Neutrophil (primary cell): ENCODE measurements around the gene USP46.

Experiments
- H3K27ac ChIP-seq: fragments of 200-600 bp; sonication (generic); 2 replicates; pipeline ENCODE4 v1.5.1; 2016; ENCODE audit warnings: mild to moderate bottlenecking, moderate library complexity
- H3K27me3 ChIP-seq: fragments of 200-600 bp; sonication (generic); 2 replicates; pipeline ENCODE4 v1.6.0; 2016; ENCODE audit warnings: mild to moderate bottlenecking
- H3K36me3 ChIP-seq: fragments of 200-600 bp; sonication (generic); 2 replicates; pipeline ENCODE4 v1.5.1; 2017
- H3K4me1 ChIP-seq, 2 experiments: fragments of 200-600 bp in 1 of 2; sonication (generic) in 1 of 2; 1 replicate in 1 of 2; 2 replicates in 1 of 2; pipeline versions ENCODE4 v1.5.1 to v1.6.1; 2013 to 2016; ENCODE audit warnings: low read depth in 1 of 2, low read length in 1 of 2, mild to moderate bottlenecking in 1 of 2, moderate library complexity in 1 of 2; ENCODE audit not compliant: control insufficient read depth in 1 of 2, insufficient read depth in 1 of 2
- H3K4me3 ChIP-seq, 2 experiments: fragments of 200-600 bp in 1 of 2; sonication (generic) in 1 of 2; 1 replicate in 1 of 2; 2 replicates in 1 of 2; pipeline ENCODE4 v1.5.1; 2013 to 2016; ENCODE audit warnings: low read depth in 1 of 2, low read length in 1 of 2, mild to moderate bottlenecking in 1 of 2, moderate library complexity in 1 of 2
- H3K9me3 ChIP-seq: fragments of 200-600 bp; sonication (generic); 2 replicates; pipeline ENCODE4 v1.5.1; 2016
- TF ChIP-seq, protein P1 (sequence below): fragments of 200-600 bp; sonication (generic); IDR thresholded peaks from 2 replicates; pipeline ENCODE4 v1.5.1; 2016; ENCODE audit warnings: antibody characterized with exemption

Gene USP46

DNA sequence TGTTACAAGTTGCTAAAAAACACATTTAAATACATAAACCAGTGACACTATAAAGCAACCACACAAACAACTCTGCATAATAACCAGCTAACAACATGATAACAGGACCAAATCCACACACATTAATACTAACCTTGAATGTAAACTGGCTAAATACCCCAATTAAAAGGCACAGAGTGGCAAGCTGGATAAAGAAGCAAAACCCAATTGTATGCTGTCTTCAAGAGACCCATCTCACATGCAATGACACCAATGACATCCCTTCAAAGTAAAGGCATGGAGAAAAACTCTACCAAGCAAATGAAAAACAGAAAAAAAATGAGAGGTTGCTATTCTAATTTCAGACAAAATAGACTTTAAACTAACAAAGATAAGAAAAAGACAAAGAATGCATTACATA, 34.4 kb upstream of the USP46 start:
- Histone ChIP-seq H3K4me3 (no peak overlapping the region), H3K27ac (no peak overlapping the region), H3K9me3 (no peaks in the 10 kb centered on the region), H3K36me3 (no peaks in the 10 kb centered on the region), H3K27me3 (no peaks in the 10 kb centered on the region), H3K4me1 (no peaks in the 10 kb centered on the region)
- TF ChIP-seq, protein P1, sequence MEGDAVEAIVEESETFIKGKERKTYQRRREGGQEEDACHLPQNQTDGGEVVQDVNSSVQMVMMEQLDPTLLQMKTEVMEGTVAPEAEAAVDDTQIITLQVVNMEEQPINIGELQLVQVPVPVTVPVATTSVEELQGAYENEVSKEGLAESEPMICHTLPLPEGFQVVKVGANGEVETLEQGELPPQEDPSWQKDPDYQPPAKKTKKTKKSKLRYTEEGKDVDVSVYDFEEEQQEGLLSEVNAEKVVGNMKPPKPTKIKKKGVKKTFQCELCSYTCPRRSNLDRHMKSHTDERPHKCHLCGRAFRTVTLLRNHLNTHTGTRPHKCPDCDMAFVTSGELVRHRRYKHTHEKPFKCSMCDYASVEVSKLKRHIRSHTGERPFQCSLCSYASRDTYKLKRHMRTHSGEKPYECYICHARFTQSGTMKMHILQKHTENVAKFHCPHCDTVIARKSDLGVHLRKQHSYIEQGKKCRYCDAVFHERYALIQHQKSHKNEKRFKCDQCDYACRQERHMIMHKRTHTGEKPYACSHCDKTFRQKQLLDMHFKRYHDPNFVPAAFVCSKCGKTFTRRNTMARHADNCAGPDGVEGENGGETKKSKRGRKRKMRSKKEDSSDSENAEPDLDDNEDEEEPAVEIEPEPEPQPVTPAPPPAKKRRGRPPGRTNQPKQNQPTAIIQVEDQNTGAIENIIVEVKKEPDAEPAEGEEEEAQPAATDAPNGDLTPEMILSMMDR, result no peak

DNA sequence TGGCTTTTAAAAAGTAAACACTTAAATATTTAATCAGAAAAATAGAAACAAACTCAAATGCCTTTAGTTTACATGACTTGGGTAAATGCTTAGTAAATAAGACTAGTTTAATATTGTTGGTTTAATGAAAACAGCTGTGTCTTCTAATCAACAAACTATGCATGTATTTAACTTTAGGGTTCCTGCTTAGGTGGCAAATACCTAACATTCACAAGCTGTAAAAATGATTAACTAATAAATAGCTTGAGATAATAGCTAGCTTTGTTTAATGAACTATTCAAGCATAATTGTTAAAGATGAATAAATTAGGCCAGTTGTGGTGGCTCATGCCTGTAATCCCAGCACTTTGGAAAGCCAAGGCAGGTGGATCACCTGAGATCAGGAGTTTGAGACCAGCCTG, 30.0 kb upstream of the USP46 start:
- TF ChIP-seq, protein P1, result no peak
- H3K27ac ChIP-seq, result no peak overlapping the region
- no peaks in the 10 kb centered on the region for H3K9me3 ChIP-seq
- H3K27me3 ChIP-seq, result no peaks in the 10 kb centered on the region
- H3K4me3 ChIP-seq, result no peak overlapping the region
- no peaks in the 10 kb centered on the region for H3K36me3 ChIP-seq
- no peaks in the 10 kb centered on the region for H3K4me1 ChIP-seq

DNA sequence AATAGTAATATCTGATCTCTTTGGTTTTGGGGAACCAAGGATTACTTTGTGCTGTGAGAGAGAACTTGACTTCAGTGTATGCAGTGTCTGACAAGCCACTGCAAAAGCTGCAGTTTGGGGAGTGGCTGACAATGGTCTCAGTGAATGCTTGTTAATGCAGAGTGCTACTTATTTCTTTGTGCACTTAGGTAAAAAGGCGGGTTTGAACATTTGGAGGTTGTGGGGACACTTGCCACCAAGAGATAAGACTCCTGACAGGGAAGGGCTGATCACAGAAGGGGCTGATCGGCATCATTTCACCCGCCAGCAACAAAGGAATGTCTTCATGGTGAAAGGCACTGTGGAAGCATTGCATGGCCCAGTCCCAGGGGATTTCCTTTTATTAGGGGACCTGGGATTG, 28.6 kb upstream of the USP46 start:
- H3K27me3 ChIP-seq, result no peaks in the 10 kb centered on the region
- TF ChIP-seq, protein P1, result no peak
- H3K4me1 ChIP-seq, result no peaks in the 10 kb centered on the region
- no peak overlapping the region for H3K27ac ChIP-seq
- H3K36me3 ChIP-seq, result no peaks in the 10 kb centered on the region
- no peak overlapping the region for H3K4me3 ChIP-seq
- no peaks in the 10 kb centered on the region for H3K9me3 ChIP-seq

DNA sequence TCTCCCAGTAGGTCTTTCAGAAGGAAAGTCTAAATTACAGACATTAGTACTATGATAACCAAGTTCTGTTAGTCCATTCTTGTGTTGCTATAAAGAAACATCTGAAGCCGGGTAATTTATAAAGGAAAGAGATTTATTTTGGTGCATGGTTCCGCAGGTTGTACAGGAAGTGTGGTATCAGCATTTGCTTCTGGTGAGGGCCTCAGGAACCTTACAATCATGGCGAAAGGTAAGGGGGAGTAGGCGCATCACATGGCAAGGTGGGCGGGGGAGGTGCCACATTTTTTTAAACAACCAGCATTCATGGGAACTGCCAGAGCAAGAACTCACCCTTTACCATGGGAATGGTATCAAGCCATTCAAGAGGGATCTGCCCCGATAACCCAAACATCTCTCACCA, 26.2 kb upstream of the USP46 start:
- Histone ChIP-seq H3K36me3 (no peaks in the 10 kb centered on the region), H3K9me3 (no peaks in the 10 kb centered on the region), H3K4me3 (no peak overlapping the region), H3K27me3 (no peaks in the 10 kb centered on the region), H3K27ac (no peak overlapping the region), H3K4me1 (no peaks in the 10 kb centered on the region)
- TF ChIP-seq, protein P1, result no peak

DNA sequence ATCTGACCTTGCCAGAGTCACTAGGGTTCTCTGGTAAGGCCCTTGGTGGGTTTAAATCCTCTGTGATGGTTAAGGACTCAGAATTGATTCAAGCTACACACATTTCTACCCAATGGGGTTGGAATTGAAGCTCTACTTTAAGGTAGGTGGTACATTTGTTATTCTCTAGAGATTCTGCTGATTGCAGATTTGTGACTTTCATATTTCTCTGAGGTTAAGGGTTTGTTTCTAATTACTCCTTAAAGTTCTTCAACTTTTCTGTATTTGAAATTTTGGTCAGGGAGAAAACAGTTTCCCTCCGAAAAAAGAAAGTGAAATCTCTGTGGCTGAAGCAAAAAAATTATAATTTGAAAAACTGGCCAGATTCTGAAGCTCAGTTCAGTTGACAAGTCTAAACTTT, 25.8 kb upstream of the USP46 start:
- no peak overlapping the region for H3K27ac ChIP-seq
- H3K36me3 ChIP-seq, result no peaks in the 10 kb centered on the region
- no peaks in the 10 kb centered on the region for H3K4me1 ChIP-seq
- H3K9me3 ChIP-seq, result no peaks in the 10 kb centered on the region
- TF ChIP-seq, protein P1, result no peak
- no peaks in the 10 kb centered on the region for H3K27me3 ChIP-seq
- H3K4me3 ChIP-seq, result no peak overlapping the region

DNA sequence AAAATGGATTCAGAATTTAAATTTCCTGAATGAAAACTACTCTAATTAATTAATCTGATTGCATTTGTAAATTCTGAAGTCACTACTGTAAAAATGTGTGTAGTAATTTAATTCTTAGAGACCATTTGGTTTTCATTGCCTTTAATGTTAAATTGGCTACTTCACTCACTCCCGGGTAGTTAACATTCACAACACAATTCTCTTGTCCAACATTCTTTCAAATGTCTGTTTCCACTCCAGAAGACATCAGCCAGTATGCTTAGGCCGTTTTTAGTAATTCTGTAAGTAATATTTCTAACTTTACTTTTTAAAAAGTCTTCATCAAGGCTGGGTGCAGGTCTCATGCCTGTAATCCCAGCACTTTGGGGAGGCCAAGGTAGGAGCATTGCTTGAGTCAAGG, 21.3 kb upstream of the USP46 start:
- Histone ChIP-seq H3K27me3 (no peaks in the 10 kb centered on the region), H3K4me1 (no peaks in the 10 kb centered on the region), H3K36me3 (no peaks in the 10 kb centered on the region), H3K9me3 (no peaks in the 10 kb centered on the region), H3K27ac (no peak overlapping the region), H3K4me3 (no peak overlapping the region)
- TF ChIP-seq, protein P1, result no peak
